ENCODE measurements around the gene CACNA1H. TPM values are rescaled to one million over a fixed set of nuclear protein-coding genes. Genes with fewer than 3 reads are reported as not detected.
"Not testable (repeated sequence)": the region's sequence is repeated elsewhere in the genome, so short reads cannot be mapped to it uniquely, and the experiment has no call there.

CACNA1H gene
- total RNA-seq, 1 donor from 2014 or later: 26.1 TPM

DNA sequence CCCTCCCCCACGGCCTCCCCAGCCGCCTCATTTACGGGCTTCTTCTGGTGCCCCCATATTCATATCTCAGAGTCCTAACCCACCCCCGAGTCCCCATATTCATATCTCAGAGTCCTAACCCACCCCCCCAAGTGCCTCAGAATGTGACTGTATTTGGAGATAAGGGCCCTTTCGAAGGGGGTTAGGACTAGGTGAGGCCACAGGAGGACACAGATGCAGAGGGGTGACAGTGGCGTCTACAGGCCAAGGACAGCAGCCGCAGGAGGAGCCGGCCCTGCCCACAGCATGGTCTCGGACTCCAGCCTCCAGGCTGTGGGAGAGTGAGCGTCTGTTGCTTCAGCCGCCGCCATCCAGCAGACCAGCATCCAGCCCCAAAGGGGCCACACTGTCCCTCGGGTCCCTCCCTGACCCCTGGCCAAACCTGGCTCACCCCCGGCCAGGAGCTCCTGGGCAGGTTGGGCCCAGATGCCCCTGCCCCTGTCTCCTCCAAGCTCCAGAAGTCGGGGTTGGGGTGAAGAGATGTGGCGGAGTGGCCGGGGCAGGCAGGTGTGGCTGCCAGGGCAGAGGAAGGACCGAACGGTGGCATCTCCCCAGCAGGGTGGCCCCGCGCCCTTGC lies 25.5 kb downstream of the CACNA1H start:
- H3K4me3 ChIP-seq (ENCODE audit: low read length in 3 of 3): no peak overlapping the region
- H3K9me3 ChIP-seq (ENCODE audit: control insufficient read depth in 3 of 3, low read length in 3 of 3): no peaks in the 10 kb centered on the region
- H3K27me3 ChIP-seq (ENCODE audit: control insufficient read depth in 3 of 3, insufficient read depth in 3 of 3, low read length in 3 of 3): peaks cover 42 to 49% (median 48%) of the 10 kb centered on the region in 3 donors
- H3K27ac ChIP-seq (ENCODE audit: low read depth, low read length): no peak overlapping the region
- peaks cover 0 to 13% (median 10%) of the 10 kb centered on the region in 3 donors for H3K4me1 ChIP-seq (ENCODE audit: control insufficient read depth in 3 of 3, insufficient read depth in 3 of 3, low read length in 3 of 3)
- H3K9ac ChIP-seq (ENCODE audit: low read depth in 1 of 3, low read length in 3 of 3): no peak overlapping the region
- no peaks in the 10 kb centered on the region for H3K36me3 ChIP-seq (ENCODE audit: control insufficient read depth in 3 of 3, insufficient read depth in 3 of 3, low read length in 3 of 3)

- no peaks in the 10 kb centered on the region for H3K36me3 ChIP-seq (ENCODE audit: control insufficient read depth in 3 of 3, insufficient read depth in 3 of 3, low read length in 3 of 3)
- H3K4me3 ChIP-seq (ENCODE audit: low read length in 3 of 3): no peak overlapping the region
- H3K9me3 ChIP-seq (ENCODE audit: control insufficient read depth in 3 of 3, low read length in 3 of 3): no peaks in the 10 kb centered on the region
- H3K4me1 ChIP-seq (ENCODE audit: control insufficient read depth in 3 of 3, insufficient read depth in 3 of 3, low read length in 3 of 3): peaks cover 0 to 17% (median 17%) of the 10 kb centered on the region in 3 donors
- peak overlapping the region; percentile 62 for H3K27ac ChIP-seq (ENCODE audit: low read depth, low read length)
- peaks cover 51 to 58% (median 51%) of the 10 kb centered on the region in 3 donors for H3K27me3 ChIP-seq (ENCODE audit: control insufficient read depth in 3 of 3, insufficient read depth in 3 of 3, low read length in 3 of 3)
- peak overlapping the region in 1 of 3 donors; percentile 50 for H3K9ac ChIP-seq (ENCODE audit: low read depth in 1 of 3, low read length in 3 of 3)
Measured at GRCh38 chr16:1180549-1181403, 27.9 kb downstream of the CACNA1H start.

DNA sequence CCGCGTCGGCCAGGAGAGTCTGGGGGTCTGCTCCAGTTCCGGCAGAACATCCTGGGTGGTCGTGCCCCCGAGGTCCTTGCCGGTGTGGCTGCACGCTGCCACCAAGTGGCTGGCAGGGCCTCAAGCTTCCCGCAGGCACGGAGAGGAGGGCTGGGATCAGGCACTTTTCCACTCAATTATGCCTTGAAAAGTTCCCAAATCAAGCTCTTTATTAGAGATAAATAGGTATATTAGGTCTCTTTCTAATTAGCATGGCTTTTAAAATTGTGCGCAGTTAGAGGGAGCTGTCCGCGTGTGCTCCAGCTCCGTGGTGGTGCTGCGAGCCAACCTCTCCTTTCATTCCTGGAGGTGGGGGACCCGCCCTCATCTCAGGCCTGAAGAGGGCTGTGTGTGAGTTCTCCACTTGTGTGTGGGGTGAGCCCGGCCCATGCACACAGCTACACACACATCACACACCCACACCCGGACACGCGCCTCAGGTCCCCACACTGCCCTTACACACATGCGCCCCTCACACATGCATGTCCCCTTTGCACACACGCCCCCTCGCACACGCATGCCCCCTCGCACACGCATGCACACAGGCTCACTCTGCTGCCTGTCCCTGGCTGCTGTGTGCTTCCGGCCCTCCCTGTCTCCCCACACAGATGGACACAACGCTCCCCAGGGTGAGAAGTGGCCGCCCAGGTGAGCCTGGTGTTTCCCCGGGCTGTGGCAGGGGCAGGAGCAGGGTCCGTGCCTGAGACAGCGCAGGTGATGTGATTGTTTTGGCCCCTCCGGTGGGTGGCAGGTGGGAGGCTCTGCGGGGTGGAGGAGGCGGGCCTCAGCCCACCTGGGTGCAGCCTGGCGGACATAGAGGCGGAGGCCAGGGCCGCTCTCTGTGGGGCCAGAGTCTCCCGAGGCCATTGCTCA lies 28.8 kb downstream of the CACNA1H start:
- Histone ChIP-seq H3K9me3 (ENCODE audit: control insufficient read depth in 3 of 3, low read length in 3 of 3) (peaks cover 0 to 2% (median 2%) of the 10 kb centered on the region in 3 donors), H3K27ac (ENCODE audit: low read depth, low read length) (peak overlapping the region; percentile 62), H3K27me3 (ENCODE audit: control insufficient read depth in 3 of 3, insufficient read depth in 3 of 3, low read length in 3 of 3) (peaks cover 47 to 52% (median 48%) of the 10 kb centered on the region in 3 donors), H3K4me1 (ENCODE audit: control insufficient read depth in 3 of 3, insufficient read depth in 3 of 3, low read length in 3 of 3) (peaks cover 0 to 17% (median 17%) of the 10 kb centered on the region in 3 donors), H3K9ac (ENCODE audit: low read depth in 1 of 3, low read length in 3 of 3) (no peak overlapping the region), H3K36me3 (ENCODE audit: control insufficient read depth in 3 of 3, insufficient read depth in 3 of 3, low read length in 3 of 3) (no peaks in the 10 kb centered on the region), H3K4me3 (ENCODE audit: low read length in 3 of 3) (no peak overlapping the region)

DNA sequence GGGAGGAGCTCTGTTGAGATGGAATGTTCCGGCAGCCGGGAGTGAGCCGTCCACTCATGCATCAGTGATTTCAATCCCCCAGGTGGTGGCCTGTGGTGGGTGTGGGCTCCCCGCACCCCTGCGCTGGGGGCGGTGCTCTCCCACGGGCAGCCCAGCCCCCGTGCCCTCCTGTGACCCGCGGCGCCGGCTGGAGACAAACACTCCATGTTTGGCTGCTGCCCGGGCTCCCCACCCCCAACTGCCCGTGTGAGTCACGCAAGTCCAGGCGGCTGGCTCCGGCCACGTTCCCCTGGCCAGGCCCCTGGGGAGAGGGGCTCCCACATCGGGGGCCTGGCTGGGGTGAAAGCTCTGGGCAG lies 29.4 kb downstream of the CACNA1H start:
- H3K9ac ChIP-seq (ENCODE audit: low read depth in 1 of 3, low read length in 3 of 3): no peak overlapping the region
- peaks cover 41 to 47% (median 45%) of the 10 kb centered on the region in 3 donors for H3K27me3 ChIP-seq (ENCODE audit: control insufficient read depth in 3 of 3, insufficient read depth in 3 of 3, low read length in 3 of 3)
- peak overlapping the region; percentile 62 for H3K27ac ChIP-seq (ENCODE audit: low read depth, low read length)
- H3K9me3 ChIP-seq (ENCODE audit: control insufficient read depth in 3 of 3, low read length in 3 of 3): peaks cover 0 to 2% (median 2%) of the 10 kb centered on the region in 3 donors
- H3K4me1 ChIP-seq (ENCODE audit: control insufficient read depth in 3 of 3, insufficient read depth in 3 of 3, low read length in 3 of 3): peaks cover 0 to 17% (median 17%) of the 10 kb centered on the region in 3 donors
- H3K4me3 ChIP-seq (ENCODE audit: low read length in 3 of 3): no peak overlapping the region
- H3K36me3 ChIP-seq (ENCODE audit: control insufficient read depth in 3 of 3, insufficient read depth in 3 of 3, low read length in 3 of 3): no peaks in the 10 kb centered on the region

- Histone ChIP-seq H3K9me3 (ENCODE audit: control insufficient read depth in 3 of 3, low read length in 3 of 3) (peaks cover 0 to 2% (median 2%) of the 10 kb centered on the region in 3 donors), H3K9ac (ENCODE audit: low read depth in 1 of 3, low read length in 3 of 3) (no peak overlapping the region), H3K36me3 (ENCODE audit: control insufficient read depth in 3 of 3, insufficient read depth in 3 of 3, low read length in 3 of 3) (no peaks in the 10 kb centered on the region), H3K27me3 (ENCODE audit: control insufficient read depth in 3 of 3, insufficient read depth in 3 of 3, low read length in 3 of 3) (peaks cover 40 to 52% (median 51%) of the 10 kb centered on the region in 3 donors), H3K27ac (ENCODE audit: low read depth, low read length) (peak overlapping the region; percentile 60), H3K4me3 (ENCODE audit: low read length in 3 of 3) (no peak overlapping the region), H3K4me1 (ENCODE audit: control insufficient read depth in 3 of 3, insufficient read depth in 3 of 3, low read length in 3 of 3) (peaks cover 0 to 17% (median 17%) of the 10 kb centered on the region in 3 donors)
Measured at GRCh38 chr16:1182950-1183907, 30.3 kb downstream of the CACNA1H start.

DNA sequence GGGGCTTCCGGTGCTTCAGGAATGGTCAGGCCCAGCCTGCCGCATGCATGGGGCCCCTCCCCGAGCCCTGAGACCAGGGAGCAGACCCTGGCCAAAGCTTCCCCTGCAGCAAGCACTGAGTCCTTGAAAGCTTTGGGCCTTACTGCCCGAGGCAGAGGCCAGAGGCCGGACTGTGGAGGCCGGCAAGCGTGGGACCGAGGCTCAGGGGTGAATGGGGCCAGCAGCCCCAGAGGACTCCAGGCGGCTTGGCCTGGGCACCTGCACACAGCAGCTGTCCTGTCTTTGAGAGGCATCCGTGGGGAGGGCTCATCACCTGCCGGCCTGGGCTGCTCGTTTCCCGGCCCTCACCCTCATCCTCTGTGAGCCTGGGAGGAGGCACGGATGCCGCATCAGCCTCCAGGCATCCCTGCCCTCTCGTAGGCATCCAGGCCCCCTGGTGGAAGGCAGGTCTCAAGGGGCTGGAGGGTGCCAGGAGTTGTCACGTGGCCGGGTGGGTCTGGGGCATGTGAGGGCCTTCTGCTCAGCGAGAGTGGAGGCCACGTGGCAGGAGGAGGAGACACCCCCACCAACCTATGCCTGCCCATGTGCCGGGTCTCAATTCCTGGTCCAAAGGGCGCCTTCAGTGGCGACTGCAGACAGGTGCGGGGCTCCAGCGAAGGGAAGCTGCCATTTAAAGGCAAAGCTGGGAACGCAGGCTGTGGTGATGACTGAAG lies 31.4 kb downstream of the CACNA1H start:
- Histone ChIP-seq H3K4me1 (ENCODE audit: control insufficient read depth in 3 of 3, insufficient read depth in 3 of 3, low read length in 3 of 3) (peaks cover 0 to 17% (median 17%) of the 10 kb centered on the region in 3 donors), H3K36me3 (ENCODE audit: control insufficient read depth in 3 of 3, insufficient read depth in 3 of 3, low read length in 3 of 3) (no peaks in the 10 kb centered on the region), H3K4me3 (ENCODE audit: low read length in 3 of 3) (no peak overlapping the region), H3K27ac (ENCODE audit: low read depth, low read length) (no peak overlapping the region), H3K9ac (ENCODE audit: low read depth in 1 of 3, low read length in 3 of 3) (no peak overlapping the region), H3K9me3 (ENCODE audit: control insufficient read depth in 3 of 3, low read length in 3 of 3) (peaks cover 0 to 2% (median 2%) of the 10 kb centered on the region in 3 donors), H3K27me3 (ENCODE audit: control insufficient read depth in 3 of 3, insufficient read depth in 3 of 3, low read length in 3 of 3) (peaks cover 37 to 54% (median 51%) of the 10 kb centered on the region in 3 donors)

DNA sequence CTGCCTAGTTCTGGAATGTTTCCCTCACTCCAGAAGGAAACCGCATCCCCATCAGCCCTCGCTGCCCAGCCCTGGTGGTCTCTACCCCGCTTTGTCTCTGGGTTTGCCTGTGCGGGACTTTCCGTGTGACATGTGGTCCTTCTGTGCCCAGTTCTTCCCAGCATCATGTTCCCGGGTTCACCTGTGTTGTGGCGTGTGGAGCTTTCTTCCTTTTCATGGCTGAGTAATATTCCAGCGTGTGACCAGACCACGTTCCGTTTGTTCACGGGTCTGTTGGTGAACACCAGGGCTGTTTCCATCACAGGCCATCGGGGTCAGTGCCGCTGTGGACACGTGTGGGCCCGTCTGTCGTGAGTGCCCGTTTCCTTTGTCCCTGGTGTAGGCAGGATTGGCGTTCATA lies 32.1 kb downstream of the CACNA1H start:
- no peaks in the 10 kb centered on the region for H3K36me3 ChIP-seq (ENCODE audit: control insufficient read depth in 3 of 3, insufficient read depth in 3 of 3, low read length in 3 of 3)
- peaks cover 37 to 53% (median 49%) of the 10 kb centered on the region in 3 donors for H3K27me3 ChIP-seq (ENCODE audit: control insufficient read depth in 3 of 3, insufficient read depth in 3 of 3, low read length in 3 of 3)
- H3K4me1 ChIP-seq (ENCODE audit: control insufficient read depth in 3 of 3, insufficient read depth in 3 of 3, low read length in 3 of 3): peaks cover 0 to 17% (median 17%) of the 10 kb centered on the region in 3 donors
- peaks cover 0 to 2% (median 2%) of the 10 kb centered on the region in 3 donors for H3K9me3 ChIP-seq (ENCODE audit: control insufficient read depth in 3 of 3, low read length in 3 of 3)
- no peak overlapping the region for H3K27ac ChIP-seq (ENCODE audit: low read depth, low read length)
- no peak overlapping the region for H3K9ac ChIP-seq (ENCODE audit: low read depth in 1 of 3, low read length in 3 of 3)
- no peak overlapping the region for H3K4me3 ChIP-seq (ENCODE audit: low read length in 3 of 3)

DNA sequence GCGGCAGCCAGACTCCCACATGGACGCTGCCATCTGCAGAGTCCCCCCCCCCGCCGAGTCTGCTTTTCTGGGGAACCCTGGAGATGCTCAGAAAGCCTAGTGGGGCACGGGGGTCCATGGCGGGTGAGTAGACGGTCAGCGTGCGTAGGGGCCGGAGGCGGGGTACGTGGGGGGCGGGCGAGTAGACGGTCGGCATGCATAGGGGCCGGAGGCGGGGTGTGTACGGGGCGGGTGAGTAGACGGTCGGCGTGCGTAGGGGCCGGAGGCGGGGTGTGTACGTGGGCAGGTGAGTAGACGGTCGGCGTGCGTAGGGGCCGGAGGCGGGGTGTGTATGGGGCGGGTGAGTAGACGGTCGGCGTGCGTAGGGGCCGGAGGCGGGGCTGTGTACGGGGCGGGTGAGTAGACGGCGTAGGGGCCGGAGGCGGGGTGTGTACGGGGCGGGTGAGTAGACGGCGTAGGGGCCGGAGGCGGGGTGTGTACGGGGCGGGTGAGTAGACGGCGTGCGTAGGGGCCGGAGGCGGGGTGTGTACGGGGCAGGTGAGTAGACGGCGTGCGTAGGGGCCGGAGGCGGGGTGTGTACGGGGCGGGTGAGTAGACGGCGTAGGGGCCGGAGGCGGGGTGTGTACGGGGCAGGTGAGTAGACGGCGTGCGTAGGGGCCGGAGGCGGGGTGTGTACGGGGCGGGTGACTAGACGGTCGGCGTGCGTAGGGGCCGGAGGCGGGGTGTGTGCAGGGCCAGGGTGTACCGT lies 32.7 kb downstream of the CACNA1H start:
- not testable (repeated sequence) for H3K36me3 ChIP-seq (ENCODE audit: control insufficient read depth in 3 of 3, insufficient read depth in 3 of 3, low read length in 3 of 3); H3K9ac ChIP-seq (ENCODE audit: low read depth in 1 of 3, low read length in 3 of 3); H3K4me3 ChIP-seq (ENCODE audit: low read length in 3 of 3); H3K27ac ChIP-seq (ENCODE audit: low read depth, low read length); H3K9me3 ChIP-seq (ENCODE audit: control insufficient read depth in 3 of 3, low read length in 3 of 3)
- H3K4me1 ChIP-seq (ENCODE audit: control insufficient read depth in 3 of 3, insufficient read depth in 3 of 3, low read length in 3 of 3): peaks cover 0 to 17% (median 14%) of the 10 kb centered on the region in 3 donors
- H3K27me3 ChIP-seq (ENCODE audit: control insufficient read depth in 3 of 3, insufficient read depth in 3 of 3, low read length in 3 of 3): peaks cover 41 to 49% (median 44%) of the 10 kb centered on the region in 3 donors

Data from skeletal muscle tissue (tissue), 4 donors.